OCI-LY3 (cell line): ENCODE data around the gene WNT10A.

ENCODE experiments used
- EZH2phosphoT487 ChIP-seq: fragments of 200-600 bp; shearing (Covaris generic); IDR thresholded peaks from 2 replicates; pipeline ENCODE4 v1.6.1; 2018; ENCODE audit warnings: antibody characterized with exemption, mixed run types, low read depth
- TF ChIP-seq, protein P1 (sequence below): fragments of 200-600, 300-600 bp; sonication (generic); IDR thresholded peaks from 2 replicates; pipeline ENCODE4 v1.5.1; 2014; ENCODE audit warnings: antibody characterized with exemption, low read length, low read depth

DNA sequence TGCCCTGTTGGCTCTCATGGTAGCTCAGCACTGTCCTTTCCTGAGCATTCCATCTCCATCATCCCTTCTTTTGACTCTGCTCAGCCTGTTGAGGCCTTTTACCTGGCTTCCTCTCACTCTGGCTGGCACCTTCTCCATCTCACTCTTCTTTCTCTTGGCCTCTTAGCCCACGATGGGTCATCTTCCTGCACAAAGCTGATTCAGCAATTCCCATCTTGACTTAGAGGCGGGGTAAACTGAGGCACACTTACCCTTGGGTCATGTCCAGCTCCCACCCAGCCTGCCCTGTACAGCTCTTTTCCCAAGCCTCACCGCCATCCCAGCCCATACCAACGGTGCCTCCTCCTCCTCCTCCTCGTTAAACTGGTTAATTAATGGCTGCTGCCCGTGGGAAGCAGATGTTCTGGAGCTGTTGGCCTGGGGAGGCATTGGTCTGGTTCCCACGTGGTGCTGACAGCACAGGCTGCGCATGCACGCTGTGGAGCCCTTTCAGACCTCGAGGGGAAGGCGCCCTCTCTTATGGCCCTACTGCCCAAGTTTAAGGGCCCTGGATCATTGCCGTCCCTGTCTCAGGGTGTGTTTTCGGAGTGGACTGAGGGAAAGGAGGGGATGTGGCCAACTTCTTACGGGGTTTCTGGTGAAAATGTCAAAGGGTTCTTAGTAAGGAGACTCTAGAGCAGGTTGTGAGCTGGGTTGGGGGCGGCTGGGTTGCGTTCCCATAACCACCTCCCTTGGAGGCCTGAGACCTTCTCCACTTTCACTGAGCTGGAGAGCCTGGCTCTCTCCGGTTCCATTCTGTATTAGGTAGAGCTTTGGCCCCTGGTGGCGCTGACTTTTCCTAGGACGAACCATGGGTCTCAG, 10.9 kb downstream of the WNT10A start:
- TF ChIP-seq, protein P1, sequence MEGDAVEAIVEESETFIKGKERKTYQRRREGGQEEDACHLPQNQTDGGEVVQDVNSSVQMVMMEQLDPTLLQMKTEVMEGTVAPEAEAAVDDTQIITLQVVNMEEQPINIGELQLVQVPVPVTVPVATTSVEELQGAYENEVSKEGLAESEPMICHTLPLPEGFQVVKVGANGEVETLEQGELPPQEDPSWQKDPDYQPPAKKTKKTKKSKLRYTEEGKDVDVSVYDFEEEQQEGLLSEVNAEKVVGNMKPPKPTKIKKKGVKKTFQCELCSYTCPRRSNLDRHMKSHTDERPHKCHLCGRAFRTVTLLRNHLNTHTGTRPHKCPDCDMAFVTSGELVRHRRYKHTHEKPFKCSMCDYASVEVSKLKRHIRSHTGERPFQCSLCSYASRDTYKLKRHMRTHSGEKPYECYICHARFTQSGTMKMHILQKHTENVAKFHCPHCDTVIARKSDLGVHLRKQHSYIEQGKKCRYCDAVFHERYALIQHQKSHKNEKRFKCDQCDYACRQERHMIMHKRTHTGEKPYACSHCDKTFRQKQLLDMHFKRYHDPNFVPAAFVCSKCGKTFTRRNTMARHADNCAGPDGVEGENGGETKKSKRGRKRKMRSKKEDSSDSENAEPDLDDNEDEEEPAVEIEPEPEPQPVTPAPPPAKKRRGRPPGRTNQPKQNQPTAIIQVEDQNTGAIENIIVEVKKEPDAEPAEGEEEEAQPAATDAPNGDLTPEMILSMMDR = no peak
- TF ChIP-seq EZH2phosphoT487 = no peak
